Activated naive CD4-positive, alpha-beta T cell treated with anti-CD3 and anti-CD28 coated beads for 36 hours (primary cell): ENCODE results near the gene CDA. TPM values are rescaled to one million over a fixed set of nuclear protein-coding genes. Genes with fewer than 3 reads are reported as not detected.

Source experiments
- CTCF ChIA-PET: fragments of 350-600 bp; sonication (Branson Sonifier 250); formaldehyde crosslinking; loops from one replicate; lab custom pipeline; 2021; ENCODE audit warnings: antibody characterized with exemption; lab: Charles Lee
- DNase-seq: peaks from one replicate; pipeline ENCODE4 v3.0.0-alpha.2; 2020
- H3K27ac Mint-ChIP-seq: one replicate; pipeline ENCODE4 v1.8.0; 2021; ENCODE audit warnings: mild to moderate bottlenecking, mixed read lengths
- H3K27me3 Mint-ChIP-seq: one replicate; pipeline ENCODE4 v1.8.0; 2021; ENCODE audit warnings: low read depth, mixed read lengths
- H3K36me3 Mint-ChIP-seq: one replicate; pipeline ENCODE4 v1.8.0; 2021; ENCODE audit warnings: low read depth, mixed read lengths
- H3K4me1 Mint-ChIP-seq: one replicate; pipeline ENCODE4 v1.8.0; 2021; ENCODE audit warnings: low read depth, mixed read lengths
- H3K4me3 Mint-ChIP-seq: one replicate; pipeline ENCODE4 v1.8.0; 2021; ENCODE audit warnings: mild to moderate bottlenecking, moderate library complexity, mixed read lengths
- H3K9me3 Mint-ChIP-seq: one replicate; pipeline ENCODE4 v1.8.0; 2021; ENCODE audit warnings: mixed read lengths
- intact Hi-C: fragments of 100-400 bp; cut with micrococcal nuclease; formaldehyde crosslinking; loops from one replicate; pipeline ENCODE4 v1.15.1; 2023
- total RNA-seq, 2 experiments: library from RNA; stranded (reverse); gene quantifications; one replicate each; pipeline ENCODE4 v1.2.3, GENCODE V29; 2021

The CDA gene
- not detected for total RNA-seq

- Mint-ChIP-seq H3K27ac (no peak within 1 kb of the TSS), H3K9me3 (no peaks in the 10 kb centered on the region), H3K4me1 (peaks cover 9% of the 10 kb centered on the region), H3K4me3 (no peak within 1 kb of the TSS), H3K36me3 (no peaks in the 10 kb centered on the region), H3K27me3 (peaks cover 60% of the 10 kb centered on the region)
- intact Hi-C loops: no loop called here
- CTCF ChIA-PET: no interaction called here
- no peak for DNase-seq
These were observed at the start of gene CDA for GRCh38 chr1:20588634-20589225. CDA (plus strand) TSS chr1:20589097; CDS start chr1:20589130, 33 bp downstream.

DNA sequence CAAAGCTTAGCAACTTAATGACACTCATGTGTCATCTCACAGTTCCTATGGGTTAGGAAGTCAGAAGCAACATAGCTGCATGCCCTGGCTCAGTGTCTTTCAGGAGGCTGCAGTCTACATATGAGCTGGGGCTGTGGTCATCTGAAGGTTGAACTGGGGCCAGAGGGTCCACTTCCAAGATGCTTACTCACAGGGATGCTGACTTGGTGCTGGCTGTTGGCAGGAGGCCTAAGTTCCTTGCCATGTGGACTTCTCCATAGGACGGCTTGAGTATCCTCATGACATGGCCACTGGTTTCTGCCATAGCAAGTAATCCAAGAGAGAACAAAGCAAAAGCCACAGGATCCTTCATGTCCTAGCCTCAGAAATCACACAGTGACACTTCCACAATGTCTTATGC, 48.6 kb upstream of the CDA start:
- no peak overlapping the region for H3K27ac Mint-ChIP-seq
- no peaks in the 10 kb centered on the region for H3K9me3 Mint-ChIP-seq
- CTCF ChIA-PET: no interaction called here
- intact Hi-C loops: no loop called here
- no peaks in the 10 kb centered on the region for H3K36me3 Mint-ChIP-seq
- DNase-seq: no peak
- H3K4me3 Mint-ChIP-seq: no peak overlapping the region
- H3K27me3 Mint-ChIP-seq: peaks cover 13% of the 10 kb centered on the region
- H3K4me1 Mint-ChIP-seq: no peaks in the 10 kb centered on the region

- intact Hi-C loops: no loop called here
- Mint-ChIP-seq H3K4me3 (no peak overlapping the region), H3K9me3 (no peaks in the 10 kb centered on the region), H3K27ac (peak overlapping the region; percentile 30), H3K36me3 (no peaks in the 10 kb centered on the region), H3K27me3 (peaks cover 26% of the 10 kb centered on the region), H3K4me1 (no peaks in the 10 kb centered on the region)
- DNase-seq: no peak
- CTCF ChIA-PET: no interaction called here
These were observed 42.3 kb upstream of the CDA start for GRCh38 chr1:20546637-20547036.

- no peaks in the 10 kb centered on the region for H3K36me3 Mint-ChIP-seq
- H3K27me3 Mint-ChIP-seq: peaks cover 38% of the 10 kb centered on the region
- H3K4me3 Mint-ChIP-seq: no peak overlapping the region
- CTCF ChIA-PET: interaction anchor here (0.7 to 1.5 kb wide), 2 partner anchors 30 to 144 kb away, joined by 3 read pairs; no protein-coding TSS in a partner anchor
- intact Hi-C loops: no loop called here
- H3K27ac Mint-ChIP-seq: no peak overlapping the region
- H3K9me3 Mint-ChIP-seq: no peaks in the 10 kb centered on the region
- H3K4me1 Mint-ChIP-seq: peaks cover 2% of the 10 kb centered on the region
- DNase-seq: no peak
These were observed 37.7 kb upstream of the CDA start for GRCh38 chr1:20551161-20551560.

GRCh38 chr1:20551945-20552727, 36.8 kb upstream of the CDA start, which contains the start of gene FAM43B:
FAM43B (plus strand) TSS chr1:20552573; CDS start chr1:20552974, 401 bp downstream.
- H3K4me1 Mint-ChIP-seq: peaks cover 2% of the 10 kb centered on the region
- no peak for DNase-seq
- no peaks in the 10 kb centered on the region for H3K9me3 Mint-ChIP-seq
- intact Hi-C loops: no loop called here
- CTCF ChIA-PET: interaction anchor here (1.5 kb wide), 1 partner anchor 31 kb away, joined by 3 read pairs; no protein-coding TSS in a partner anchor
- H3K4me3 Mint-ChIP-seq: no peak within 1 kb of the TSS
- H3K27me3 Mint-ChIP-seq: peaks cover 32% of the 10 kb centered on the region
- no peak within 1 kb of the TSS for H3K27ac Mint-ChIP-seq
- no peaks in the 10 kb centered on the region for H3K36me3 Mint-ChIP-seq

- Mint-ChIP-seq H3K36me3 (no peaks in the 10 kb centered on the region), H3K27ac (no peak overlapping the region), H3K9me3 (no peaks in the 10 kb centered on the region), H3K4me3 (no peak overlapping the region), H3K27me3 (peaks cover 32% of the 10 kb centered on the region), H3K4me1 (peaks cover 2% of the 10 kb centered on the region)
- intact Hi-C loops: no loop called here
- no peak for DNase-seq
- CTCF ChIA-PET: no interaction called here
These were observed 36.0 kb upstream of the CDA start for GRCh38 chr1:20552728-20553445.

DNA sequence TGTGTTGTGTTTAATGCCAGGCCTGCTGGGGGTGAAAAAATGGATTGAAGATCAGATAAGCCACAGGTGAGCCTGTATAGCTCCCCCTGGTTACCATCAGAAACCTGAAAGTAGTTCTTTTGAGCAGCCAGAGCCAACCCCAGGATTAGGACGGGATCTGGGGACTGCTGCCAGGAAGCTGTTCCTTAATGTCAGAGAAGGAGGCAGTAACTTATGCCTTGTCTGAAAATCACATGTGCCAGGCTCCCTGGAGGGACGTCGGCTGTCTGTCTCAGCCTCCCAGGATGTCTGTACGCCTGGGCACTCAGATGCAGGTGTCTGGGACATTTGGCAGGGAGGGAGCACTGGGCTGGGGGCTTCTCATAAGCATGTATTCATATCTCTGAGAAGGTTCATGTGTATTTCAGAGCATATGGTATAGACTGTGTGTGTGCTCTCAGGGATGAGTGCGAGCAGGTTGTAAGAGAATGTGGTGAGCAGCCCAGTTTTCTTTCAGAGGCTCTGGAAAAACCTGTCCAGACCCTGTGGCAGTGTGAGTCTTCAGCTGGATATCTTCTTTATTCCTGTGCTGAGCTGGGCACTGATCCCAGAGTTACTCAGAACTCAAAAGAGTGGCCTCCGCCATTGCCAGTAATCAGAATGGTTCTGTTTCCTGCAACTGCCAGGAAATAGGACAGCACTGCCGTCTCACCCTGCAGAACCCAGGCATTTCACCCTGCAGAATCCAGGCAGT, 33.7 kb upstream of the CDA start:
- DNase-seq: no peak
- Mint-ChIP-seq H3K9me3 (no peaks in the 10 kb centered on the region), H3K4me3 (no peak overlapping the region), H3K27me3 (peaks cover 32% of the 10 kb centered on the region), H3K27ac (no peak overlapping the region), H3K36me3 (no peaks in the 10 kb centered on the region), H3K4me1 (peaks cover 2% of the 10 kb centered on the region)
- intact Hi-C loops: no loop called here
- CTCF ChIA-PET: no interaction called here

DNA sequence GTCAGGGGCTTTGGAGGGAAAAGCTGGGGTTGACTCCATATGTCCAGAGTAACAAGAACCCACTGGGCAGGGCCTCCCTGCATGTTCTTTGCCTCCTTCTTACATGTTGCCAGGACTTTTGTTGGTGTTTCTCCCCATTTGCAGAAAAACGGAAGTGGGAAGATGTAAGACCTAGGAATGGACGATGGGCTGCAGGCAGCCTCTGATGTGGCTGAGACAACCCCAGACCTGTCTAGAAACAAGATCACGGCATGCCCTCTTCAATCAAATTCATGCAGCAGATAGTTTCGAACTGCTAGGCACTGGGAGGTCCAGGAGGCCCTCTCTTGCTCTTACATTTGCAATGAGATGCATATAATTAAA, 33.2 kb upstream of the CDA start:
- CTCF ChIA-PET: no interaction called here
- H3K27me3 Mint-ChIP-seq: peaks cover 32% of the 10 kb centered on the region
- intact Hi-C loops: no loop called here
- H3K36me3 Mint-ChIP-seq: no peaks in the 10 kb centered on the region
- no peaks in the 10 kb centered on the region for H3K9me3 Mint-ChIP-seq
- H3K4me1 Mint-ChIP-seq: peaks cover 2% of the 10 kb centered on the region
- H3K27ac Mint-ChIP-seq: no peak overlapping the region
- DNase-seq: no peak
- no peak overlapping the region for H3K4me3 Mint-ChIP-seq

GRCh38 chr1:20558191-20558590, 30.7 kb upstream of the CDA start:
- Mint-ChIP-seq H3K4me3 (no peak overlapping the region), H3K27ac (no peak overlapping the region), H3K36me3 (no peaks in the 10 kb centered on the region), H3K27me3 (peaks cover 22% of the 10 kb centered on the region), H3K4me1 (no peaks in the 10 kb centered on the region), H3K9me3 (no peaks in the 10 kb centered on the region)
- no peak for DNase-seq
- intact Hi-C loops: no loop called here
- CTCF ChIA-PET: no interaction called here

DNA sequence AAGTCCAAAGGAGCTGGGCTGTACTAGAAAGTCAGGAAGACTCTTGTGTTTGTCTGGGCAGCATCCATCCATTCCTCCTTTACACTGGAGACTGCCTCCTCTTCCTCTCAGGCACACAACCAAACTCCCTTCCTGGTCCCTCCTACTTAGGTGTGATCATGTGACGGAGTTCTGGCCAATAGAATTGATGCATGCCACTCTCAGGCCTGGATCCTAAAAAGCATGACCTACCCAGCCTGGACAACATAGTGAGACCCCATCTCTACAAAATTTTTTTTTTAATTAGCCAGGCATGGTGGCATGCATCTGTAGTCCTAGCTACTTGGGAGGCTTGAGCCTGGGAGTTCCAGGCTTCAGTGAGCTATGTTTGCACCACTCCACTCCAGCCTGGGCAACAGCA, 27.9 kb upstream of the CDA start:
- no peak overlapping the region for H3K4me3 Mint-ChIP-seq
- no peak overlapping the region for H3K27ac Mint-ChIP-seq
- H3K27me3 Mint-ChIP-seq: peaks cover 10% of the 10 kb centered on the region
- intact Hi-C loops: no loop called here
- H3K36me3 Mint-ChIP-seq: no peaks in the 10 kb centered on the region
- CTCF ChIA-PET: no interaction called here
- no peaks in the 10 kb centered on the region for H3K9me3 Mint-ChIP-seq
- no peaks in the 10 kb centered on the region for H3K4me1 Mint-ChIP-seq
- no peak for DNase-seq

- no peaks in the 10 kb centered on the region for H3K36me3 Mint-ChIP-seq
- H3K27me3 Mint-ChIP-seq: peaks cover 20% of the 10 kb centered on the region
- H3K9me3 Mint-ChIP-seq: no peaks in the 10 kb centered on the region
- H3K4me1 Mint-ChIP-seq: no peaks in the 10 kb centered on the region
- H3K27ac Mint-ChIP-seq: no peak overlapping the region
- CTCF ChIA-PET: interaction anchor here (0.8 kb wide), 2 partner anchors 29 to 69 kb away, joined by 3 read pairs; no protein-coding TSS in a partner anchor
- DNase-seq: no peak
- intact Hi-C loops: no loop called here
- no peak overlapping the region for H3K4me3 Mint-ChIP-seq
These were observed 23.7 kb upstream of the CDA start for GRCh38 chr1:20565234-20565633.

DNA sequence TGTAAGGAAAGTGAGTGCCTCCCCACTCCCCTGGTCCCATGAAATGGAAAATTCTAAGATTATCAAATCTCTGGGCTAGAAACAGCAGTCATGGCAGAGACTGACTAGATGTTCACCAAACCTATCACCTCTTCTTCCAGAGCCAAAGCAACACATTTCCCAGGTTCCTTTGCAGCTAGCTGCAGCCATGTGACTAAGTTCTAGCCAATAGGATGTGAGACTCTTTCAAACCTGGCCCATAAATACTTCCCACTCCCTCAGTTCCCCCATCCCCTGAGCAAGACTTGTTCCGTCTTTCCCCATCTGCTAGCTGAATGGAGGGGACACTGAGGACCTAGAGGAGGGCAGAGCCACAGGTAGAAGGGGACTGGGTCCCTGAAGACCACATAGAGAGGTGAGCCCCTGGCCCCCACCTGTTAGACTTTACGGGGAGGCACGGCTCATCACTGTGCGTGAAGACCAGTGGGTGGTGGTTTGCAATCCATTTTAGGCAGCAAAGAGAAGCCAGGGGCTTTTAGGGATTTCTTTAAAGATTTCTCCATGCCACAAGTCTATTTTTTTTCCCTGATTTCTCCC, 19.3 kb upstream of the CDA start:
- peaks cover 5% of the 10 kb centered on the region for H3K9me3 Mint-ChIP-seq
- H3K27ac Mint-ChIP-seq: no peak overlapping the region
- intact Hi-C loops: no loop called here
- no peak for DNase-seq
- no peaks in the 10 kb centered on the region for H3K4me1 Mint-ChIP-seq
- H3K36me3 Mint-ChIP-seq: no peaks in the 10 kb centered on the region
- no peak overlapping the region for H3K4me3 Mint-ChIP-seq
- peaks cover 22% of the 10 kb centered on the region for H3K27me3 Mint-ChIP-seq
- CTCF ChIA-PET: no interaction called here
